UCSD-AML1 (cell line): ENCODE measurements around the gene CCM2L.

Experiments used
- DNase-seq: peaks from one replicate; lab custom pipeline; 2025; ENCODE audit not compliant: unreplicated experiment; lab: John Stamatoyannopoulos, UW

The CCM2L gene

DNA sequence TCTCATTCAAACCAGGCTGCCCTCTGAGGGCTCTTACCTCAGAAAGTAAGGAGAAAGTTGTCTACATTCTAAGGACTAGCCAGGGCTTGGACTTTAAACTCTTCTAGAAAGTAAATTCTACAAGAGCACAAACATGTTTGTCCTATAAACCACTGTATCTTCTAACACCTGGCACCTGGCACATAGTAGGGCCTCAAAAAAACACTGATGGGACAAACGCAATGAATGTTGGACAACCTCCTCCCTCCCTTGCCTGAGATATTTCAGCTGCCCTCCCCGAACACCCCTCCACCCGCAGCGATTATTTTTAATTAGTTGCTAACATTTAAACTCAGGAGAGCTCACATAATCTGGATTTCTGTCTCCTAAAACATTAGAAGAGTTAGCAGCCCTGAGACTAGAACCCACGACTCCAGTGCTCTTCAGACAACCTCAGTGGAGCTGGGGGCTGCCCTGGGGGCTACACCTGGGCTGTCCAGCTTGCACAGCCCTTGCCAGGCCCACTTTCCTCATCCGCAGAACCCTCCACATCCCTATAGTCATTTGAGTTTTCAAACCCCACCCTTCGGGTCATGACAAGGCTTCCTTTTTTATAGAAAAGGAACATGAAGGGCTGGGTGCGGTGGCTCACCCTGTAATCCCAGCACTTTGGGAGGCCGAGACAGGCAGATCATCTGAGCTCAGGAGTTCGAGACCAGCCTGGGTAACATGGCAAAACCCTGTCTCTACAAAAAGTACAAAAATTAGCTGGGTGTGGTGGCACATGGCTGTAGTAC lies 46.7 kb downstream of the CCM2L start:
- DNase-seq = no peak

DNA sequence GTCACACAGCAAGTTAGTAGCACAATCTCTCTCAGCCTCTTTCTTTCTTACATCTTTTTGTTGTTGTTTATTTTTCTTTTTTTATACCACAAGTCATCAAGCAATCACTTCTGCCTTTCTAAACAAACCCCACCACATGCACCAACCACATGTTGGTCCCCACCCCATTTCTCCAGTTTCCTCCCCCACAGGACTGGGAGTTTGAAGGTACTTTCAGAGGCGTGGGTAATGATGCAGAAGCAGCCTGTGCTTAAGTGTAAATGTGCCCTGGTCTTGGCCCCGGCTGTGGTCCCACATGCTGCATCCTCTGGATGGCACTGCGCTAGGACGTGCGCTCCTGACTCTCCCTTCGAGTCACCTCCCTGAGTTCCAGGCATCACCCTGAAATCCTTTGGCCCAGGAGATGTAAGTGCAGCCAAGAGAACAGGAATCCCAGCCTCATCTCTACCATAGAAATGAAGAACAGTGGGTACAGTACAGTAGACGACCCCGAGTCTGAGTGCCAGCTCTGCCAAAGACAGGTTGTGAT lies 47.5 kb downstream of the CCM2L start:
- no peak for DNase-seq

GRCh38 chr20:32059189-32059588 lies 49.0 kb downstream of the CCM2L start:
- DNase-seq = no peak

- peak; percentile 81 for DNase-seq
Measured at GRCh38 chr20:32062776-32063170, 52.5 kb downstream of the CCM2L start.

GRCh38 chr20:32063695-32064094 lies 53.5 kb downstream of the CCM2L start:
- no peak for DNase-seq

DNA sequence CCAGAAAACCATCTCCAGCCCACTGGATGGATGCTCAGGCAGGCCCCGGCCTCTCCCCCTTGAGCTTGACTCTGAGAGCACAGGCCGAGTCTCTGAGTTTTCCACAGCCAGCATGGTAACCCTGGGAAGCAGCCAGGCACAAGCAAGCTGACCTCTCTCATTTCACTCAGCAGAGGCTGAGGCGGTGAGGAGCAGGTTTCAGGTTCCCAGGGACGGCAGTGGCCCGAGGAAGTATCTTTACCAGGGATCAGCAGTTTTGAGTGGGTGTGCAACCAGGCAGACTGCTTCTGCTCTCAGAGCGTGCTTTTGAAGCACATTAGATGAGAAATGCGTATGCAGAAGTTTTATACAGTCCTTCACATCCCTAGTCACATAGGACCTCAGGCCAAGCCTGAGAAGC lies 54.4 kb downstream of the CCM2L start:
- no peak for DNase-seq

- no peak for DNase-seq
Measured at GRCh38 chr20:32067234-32067821, 57.1 kb downstream of the CCM2L start.

DNA sequence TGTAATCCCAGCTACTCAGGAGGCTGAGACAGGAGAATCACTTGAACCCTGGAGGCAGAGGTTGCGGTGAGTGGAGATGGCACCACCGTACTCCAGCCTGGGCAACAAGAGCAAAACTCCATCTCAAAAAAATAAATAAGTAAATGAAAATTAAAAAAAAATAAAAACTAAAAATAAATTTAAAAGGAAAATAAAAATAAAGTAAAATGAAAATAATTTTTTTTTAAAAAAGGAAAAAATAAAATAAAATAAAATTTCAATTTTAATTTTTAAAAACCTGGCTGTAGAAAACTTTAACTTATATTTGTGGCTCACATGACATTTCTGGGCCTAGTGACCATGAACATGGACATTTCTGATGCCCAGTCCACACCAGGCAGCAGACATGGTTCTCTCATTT lies 57.9 kb downstream of the CCM2L start:
- DNase-seq = no peak

DNA sequence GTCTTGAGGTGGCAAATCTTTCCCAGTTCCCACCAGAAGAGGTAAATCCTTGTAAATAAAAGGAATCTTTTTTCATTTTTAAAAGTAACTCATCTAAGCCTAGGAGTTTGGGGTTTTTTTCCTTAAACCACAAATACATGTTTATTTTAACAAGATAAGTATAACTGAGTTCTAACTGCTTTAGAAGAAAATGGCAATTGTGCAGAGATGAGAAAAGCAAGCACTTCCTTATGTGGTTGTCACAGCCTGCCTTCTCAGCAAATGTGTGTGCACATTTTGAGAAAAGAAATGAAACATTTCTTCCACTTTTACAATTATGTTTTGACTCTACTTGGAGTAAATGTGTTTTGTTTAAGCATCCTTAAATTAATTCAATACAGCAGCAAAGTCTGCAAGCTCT lies 59.5 kb downstream of the CCM2L start:
- no peak for DNase-seq

DNA sequence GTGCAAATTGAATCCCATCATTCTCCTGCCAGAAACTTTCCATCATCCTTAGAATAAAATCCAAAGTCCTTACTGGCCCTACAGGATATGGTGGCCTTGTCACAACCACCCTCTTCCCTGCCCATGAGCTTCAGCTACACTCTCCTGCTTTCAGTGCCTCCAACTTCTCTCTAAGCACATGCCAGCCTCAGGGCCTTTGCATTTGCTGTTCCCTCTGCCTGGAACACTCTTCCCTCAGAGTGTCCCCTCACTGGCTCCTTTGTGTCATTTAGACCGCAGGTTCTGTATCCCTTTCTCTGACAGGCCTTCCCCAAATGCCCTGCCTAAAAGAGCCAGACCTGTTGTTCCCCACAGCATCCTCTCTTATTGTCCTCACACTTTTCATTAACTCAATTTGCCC lies 60.0 kb downstream of the CCM2L start:
- no peak for DNase-seq

GRCh38 chr20:32070690-32071213 lies 60.5 kb downstream of the CCM2L start:
- no peak for DNase-seq

GRCh38 chr20:32071395-32072167 lies 61.3 kb downstream of the CCM2L start:
- no peak for DNase-seq

GRCh38 chr20:32072168-32072750 lies 62.0 kb downstream of the CCM2L start:
- DNase-seq = no peak

- no peak for DNase-seq
Measured at GRCh38 chr20:32075534-32075933, 65.3 kb downstream of the CCM2L start.

- DNase-seq = no peak
Measured at GRCh38 chr20:32077190-32077589, 67.0 kb downstream of the CCM2L start.

DNA sequence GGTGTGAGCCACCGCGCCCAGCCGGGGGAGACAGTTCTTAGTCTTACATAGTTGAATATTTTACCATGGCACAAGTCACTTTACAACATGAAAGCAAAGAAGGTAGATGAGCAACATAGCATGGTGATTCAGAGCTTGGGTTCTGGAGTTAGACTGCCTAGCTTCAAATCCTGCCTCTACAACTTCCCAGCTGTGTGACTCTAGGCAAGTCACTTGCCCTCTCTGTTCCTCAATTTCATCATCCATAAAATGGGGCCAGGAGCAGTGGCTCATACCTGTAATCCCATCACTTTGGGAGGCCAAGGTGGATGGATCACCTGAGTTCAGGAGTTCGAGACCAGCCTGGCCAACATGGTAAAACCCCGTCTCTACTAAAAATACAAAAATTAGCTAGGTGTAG lies 68.1 kb downstream of the CCM2L start:
- DNase-seq = no peak

GRCh38 chr20:32078791-32079190 lies 68.6 kb downstream of the CCM2L start:
- no peak for DNase-seq

- DNase-seq = no peak
Measured at GRCh38 chr20:32079655-32080109, 69.4 kb downstream of the CCM2L start.

- DNase-seq = no peak
Measured at GRCh38 chr20:32080783-32081182, 70.5 kb downstream of the CCM2L start.
